PC-3 (cell line): ENCODE measurements around the gene C3. TPM values are rescaled to one million over a fixed set of nuclear protein-coding genes. Genes with fewer than 3 reads are reported as not detected.
"Not testable (repeated sequence)": the region's sequence is repeated elsewhere in the genome, so short reads cannot be mapped to it uniquely, and the experiment has no call there.

ENCODE experiments used
- ATAC-seq: fragments of 200-7000 bp; cut with Tn5 transposase; 2 replicates; pipeline ENCODE4 v1.9.1; 2020; ENCODE audit warnings: mild to moderate bottlenecking, moderate library complexity
- BruUV-seq: library from RNA; stranded (reverse); fragments of 400-500 nt; replicated peaks from 2 replicates; lab custom pipeline; 2021; lab: Mats Ljungman, UMichigan
- CTCF ChIA-PET: fragments of 300-600 bp; sonication (Branson Sonifier 250); formaldehyde crosslinking; loops from one replicate; lab custom pipeline; 2022; ENCODE audit warnings: antibody characterized with exemption; lab: Charles Lee
- POLR2A ChIA-PET: fragments of 300-600 bp; sonication (Branson Sonifier 250); formaldehyde crosslinking; loops from one replicate; lab custom pipeline; 2022; ENCODE audit warnings: antibody characterized with exemption; ENCODE audit not compliant: unreplicated experiment; lab: Charles Lee
- DNase-seq: peaks from one replicate; pipeline ENCODE4 v3.0.0-alpha.2; 2015
- H2AFZ ChIP-seq: fragments of 300-600 bp; sonication (generic); 2 replicates; pipeline ENCODE4 v1.6.0; 2016; ENCODE audit warnings: antibody characterized with exemption, low read length
- H3F3A ChIP-seq: fragments of 300-600 bp; sonication (generic); one replicate; pipeline ENCODE4 v1.6.0; 2017; ENCODE audit warnings: antibody characterized with exemption, low read length, control low read depth, mild to moderate bottlenecking; ENCODE audit not compliant: unreplicated experiment
- H3K27ac ChIP-seq: fragments of 300-600 bp; sonication (generic); 2 replicates; pipeline ENCODE4 v1.5.1; 2016; ENCODE audit warnings: mild to moderate bottlenecking, low read length
- H3K27me3 ChIP-seq: fragments of 300-600 bp; sonication (generic); 2 replicates; pipeline ENCODE4 v1.6.1; 2016; ENCODE audit warnings: low read length, mixed read lengths
- H3K36me3 ChIP-seq: fragments of 300-600 bp; sonication (generic); 2 replicates; pipeline ENCODE4 v1.6.1; 2016; ENCODE audit warnings: low read depth, mixed run types, low read length, mixed read lengths
- H3K4me1 ChIP-seq: fragments of 300-600 bp; sonication (generic); 2 replicates; pipeline ENCODE4 v1.5.1; 2016; ENCODE audit warnings: low read length; ENCODE audit not compliant: insufficient read depth
- H3K4me2 ChIP-seq: fragments of 300-600 bp; sonication (generic); 2 replicates; pipeline ENCODE4 v1.6.0; 2016; ENCODE audit warnings: low read length
- H3K4me3 ChIP-seq: fragments of 300-600 bp; sonication (generic); 2 replicates; pipeline ENCODE4 v1.5.1; 2016; ENCODE audit warnings: mild to moderate bottlenecking, low read length, mixed read lengths
- H3K79me2 ChIP-seq: fragments of 300-600 bp; sonication (generic); 2 replicates; pipeline ENCODE4 v1.6.1; 2017; ENCODE audit warnings: low read length, mixed read lengths
- H3K9ac ChIP-seq: fragments of 300-600 bp; sonication (generic); 2 replicates; pipeline ENCODE4 v1.6.0; 2016; ENCODE audit warnings: mild to moderate bottlenecking, low read length
- H3K9me2 ChIP-seq: fragments of 300-600 bp; sonication (generic); replicated peaks from 2 replicates; pipeline ENCODE4 v1.6.1; 2016; ENCODE audit warnings: mixed run types, low read length, mixed read lengths
- H3K9me3 ChIP-seq: fragments of 300-600 bp; sonication (generic); 2 replicates; pipeline ENCODE4 v1.6.1; 2016; ENCODE audit warnings: low read length, mixed read lengths
- H4K20me1 ChIP-seq: fragments of 300-600 bp; sonication (generic); 2 replicates; pipeline ENCODE4 v1.6.1; 2016; ENCODE audit warnings: low read length, mixed read lengths
- CTCF ChIP-seq: fragments of 300-600 bp; sonication (generic); conservative IDR thresholded peaks from 2 replicates; pipeline ENCODE4 v1.5.1; 2017; ENCODE audit warnings: antibody characterized with exemption, low read depth, mild to moderate bottlenecking, low read length
- EZH2 ChIP-seq: fragments of 300-600 bp; sonication (generic); IDR thresholded peaks from one replicate; pipeline ENCODE4 v1.6.1; 2017; ENCODE audit warnings: antibody characterized with exemption, mild to moderate bottlenecking, low read length; ENCODE audit not compliant: unreplicated experiment
- EZH2phosphoT487 ChIP-seq: fragments of 300-600 bp; sonication (generic); IDR thresholded peaks from 2 replicates; pipeline ENCODE4 v1.6.1; 2018; ENCODE audit warnings: mild to moderate bottlenecking, antibody characterized with exemption, low read length, borderline replicate concordance
- intact Hi-C: fragments of 100-400 bp; cut with micrococcal nuclease; formaldehyde crosslinking; loops from 2 replicates; pipeline ENCODE4 v1.9.0; 2023
- total RNA-seq: library from RNA; depleted of rRNA; stranded (reverse); fragments of >200 nt; gene quantifications from 2 replicates; pipeline ENCODE4 v1.2.3, GENCODE V29; 2014

Gene C3
- total RNA-seq, 1 experiment from 2014 or later = 13.3 TPM

GRCh38 chr19:6752256-6753177 is 32.1 kb upstream of the C3 start:
- no peak overlapping the region for H3K9ac ChIP-seq
- H3K9me2 ChIP-seq = no peaks in the 10 kb centered on the region
- no peaks in the 10 kb centered on the region for H3K79me2 ChIP-seq
- no peak for DNase-seq
- no peak overlapping the region for H2AFZ ChIP-seq
- no peaks in the 10 kb centered on the region for H3K9me3 ChIP-seq
- ATAC-seq = no peak
- H3K4me2 ChIP-seq = no peak overlapping the region
- H4K20me1 ChIP-seq = no peaks in the 10 kb centered on the region
- H3F3A ChIP-seq = no peaks in the 10 kb centered on the region
- no peaks in the 10 kb centered on the region for H3K4me1 ChIP-seq
- TF ChIP-seq CTCF = no peak
- TF ChIP-seq EZH2 = no peak
- no peak for TF ChIP-seq EZH2phosphoT487
- CTCF ChIA-PET = no interaction called here
- intact Hi-C loops = no loop called here
- no peaks in the 10 kb centered on the region for H3K27me3 ChIP-seq
- H3K4me3 ChIP-seq = no peak overlapping the region
- H3K36me3 ChIP-seq = peaks cover 61% of the 10 kb centered on the region
- BruUV-seq = no TSS peak
- no peak overlapping the region for H3K27ac ChIP-seq
- POLR2A ChIA-PET = no interaction called here

- H3K36me3 ChIP-seq = peaks cover 69% of the 10 kb centered on the region
- ChIA-PET CTCF (no interaction called here), POLR2A (no interaction called here)
- H3K4me3 ChIP-seq = no peak overlapping the region
- peaks cover 2% of the 10 kb centered on the region; the same call in 1 of the 2 replicates for H3K79me2 ChIP-seq
- no peak for DNase-seq
- H4K20me1 ChIP-seq = no peaks in the 10 kb centered on the region
- H3K4me1 ChIP-seq = no peaks in the 10 kb centered on the region
- BruUV-seq = TSS peak; percentile 43
- no peak for ATAC-seq
- no peaks in the 10 kb centered on the region for H3K27me3 ChIP-seq
- no peaks in the 10 kb centered on the region for H3F3A ChIP-seq
- intact Hi-C loops = no loop called here
- no peak overlapping the region for H2AFZ ChIP-seq
- no peaks in the 10 kb centered on the region for H3K9me2 ChIP-seq
- no peak for TF ChIP-seq EZH2phosphoT487
- TF ChIP-seq EZH2 = no peak
- no peak for TF ChIP-seq CTCF
- H3K27ac ChIP-seq = no peak overlapping the region
- H3K4me2 ChIP-seq = no peak overlapping the region
- no peak overlapping the region for H3K9ac ChIP-seq
- no peaks in the 10 kb centered on the region for H3K9me3 ChIP-seq
These were observed 30.7 kb upstream of the C3 start for GRCh38 chr19:6751189-6751588.

- H3F3A ChIP-seq = no peaks in the 10 kb centered on the region
- no peaks in the 10 kb centered on the region for H4K20me1 ChIP-seq
- no peaks in the 10 kb centered on the region for H3K27me3 ChIP-seq
- no peak overlapping the region for H2AFZ ChIP-seq
- POLR2A ChIA-PET = no interaction called here
- no peak overlapping the region for H3K4me3 ChIP-seq
- no peaks in the 10 kb centered on the region for H3K9me3 ChIP-seq
- CTCF ChIA-PET = interaction anchor here (0.7 kb wide), 1 partner anchor 233 kb away, joined by 3 read pairs; no protein-coding TSS in a partner anchor
- peaks cover 9% of the 10 kb centered on the region; the same call in 1 of the 2 replicates for H3K79me2 ChIP-seq
- no peak overlapping the region for H3K27ac ChIP-seq
- H3K4me2 ChIP-seq = no peak overlapping the region
- no peaks in the 10 kb centered on the region for H3K9me2 ChIP-seq
- peaks cover 69% of the 10 kb centered on the region for H3K36me3 ChIP-seq
- ATAC-seq (no peak), DNase-seq (no peak)
- TF ChIP-seq EZH2phosphoT487 (no peak), CTCF (no peak), EZH2 (no peak)
- BruUV-seq = no TSS peak
- H3K4me1 ChIP-seq = peaks cover 7% of the 10 kb centered on the region
- no peak overlapping the region for H3K9ac ChIP-seq
- intact Hi-C loops = no loop called here
These were observed 29.6 kb upstream of the C3 start for GRCh38 chr19:6750062-6750461.

- H3F3A ChIP-seq, H3K4me3 ChIP-seq, BruUV-seq, H3K9ac ChIP-seq, ATAC-seq, H4K20me1 ChIP-seq, DNase-seq, CTCF ChIA-PET, H3K9me2 ChIP-seq, H3K27ac ChIP-seq, H3K79me2 ChIP-seq, POLR2A ChIA-PET, H3K9me3 ChIP-seq, H3K27me3 ChIP-seq, H2AFZ ChIP-seq, H3K4me2 ChIP-seq: not testable (repeated sequence)
- Histone ChIP-seq H3K36me3 (peaks cover 61% of the 10 kb centered on the region), H3K4me1 (peaks cover 22% of the 10 kb centered on the region)
- intact Hi-C loops = loop anchor here (5.0 kb wide), 1 partner anchor 771 kb away; the partner anchor contains the start of gene RANBP3
These were observed 28.1 kb upstream of the C3 start for GRCh38 chr19:6748543-6748942.
